ENCODE measurements around the gene TMEM164. TPM values are rescaled to one million over a fixed set of nuclear protein-coding genes. Genes with fewer than 3 reads are reported as not detected.

Gene TMEM164
- polyA plus RNA-seq, 1 experiment = 7.7 TPM

DNA sequence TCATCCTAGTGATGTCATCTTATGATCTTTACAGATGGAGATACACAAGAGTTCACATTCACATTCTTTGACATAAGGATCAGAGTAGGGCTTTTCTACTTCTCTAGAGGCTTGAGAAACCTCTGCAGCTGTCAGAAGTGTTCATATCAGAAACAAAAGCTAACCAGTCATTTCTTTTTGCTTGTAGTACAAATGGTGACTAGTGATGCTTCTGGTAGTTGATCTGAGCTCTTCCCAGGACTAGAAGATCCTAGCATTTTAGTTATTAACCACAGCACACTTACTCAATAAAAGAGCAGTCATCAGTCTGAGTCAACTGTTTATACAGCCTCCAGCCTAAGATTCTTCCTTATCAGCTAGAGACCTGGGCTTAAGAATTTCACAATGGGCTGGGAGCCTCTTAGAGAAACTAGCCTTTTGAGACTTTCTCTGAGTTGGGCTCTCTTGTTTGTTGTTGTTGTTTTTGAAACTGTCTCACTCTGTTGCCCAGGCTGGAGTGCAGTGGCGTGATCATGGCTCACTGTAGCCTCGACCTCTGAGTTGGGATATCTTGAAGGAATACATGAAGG, 84.1 kb downstream of the TMEM164 start:
- H3K36me3 ChIP-seq (ENCODE audit: control insufficient read depth, insufficient read depth, low read length) = no peaks in the 10 kb centered on the region
- ChIA-PET POLR2A (no interaction called here), CTCF (interaction anchor here (1.2 kb wide), 1 partner anchor 59 kb away, joined by 3 read pairs; no protein-coding TSS in a partner anchor)
- DNase-seq (ENCODE audit: low read depth) = peak; percentile 57
- TF ChIP-seq CTCF (IDR thresholded peaks at IDR 0.05; ENCODE audit: insufficient read depth, low read depth, low read length) = no peak
- H3K27me3 ChIP-seq (ENCODE audit: control insufficient read depth, insufficient read depth, low read length) = no peaks in the 10 kb centered on the region
- no peak overlapping the region for H3K4me3 ChIP-seq (ENCODE audit: low read depth, low read length)

GRCh38 chrX:110087485-110088356, 84.8 kb downstream of the TMEM164 start:
- POLR2A ChIA-PET = no interaction called here
- Histone ChIP-seq H3K4me3 (ENCODE audit: low read depth, low read length) (no peak overlapping the region), H3K27me3 (ENCODE audit: control insufficient read depth, insufficient read depth, low read length) (no peaks in the 10 kb centered on the region), H3K36me3 (ENCODE audit: control insufficient read depth, insufficient read depth, low read length) (no peaks in the 10 kb centered on the region)
- no peak for TF ChIP-seq CTCF (IDR thresholded peaks at IDR 0.05; ENCODE audit: insufficient read depth, low read depth, low read length)
- peak; percentile 31 for DNase-seq (ENCODE audit: low read depth)
- CTCF ChIA-PET = interaction anchor here (1.2 kb wide), 1 partner anchor 58 kb away, joined by 3 read pairs; no protein-coding TSS in a partner anchor

- Histone ChIP-seq H3K27me3 (ENCODE audit: control insufficient read depth, insufficient read depth, low read length) (no peaks in the 10 kb centered on the region), H3K4me3 (ENCODE audit: low read depth, low read length) (no peak overlapping the region), H3K36me3 (ENCODE audit: control insufficient read depth, insufficient read depth, low read length) (no peaks in the 10 kb centered on the region)
- POLR2A ChIA-PET = no interaction called here
- DNase-seq (ENCODE audit: low read depth) = no peak
- CTCF ChIA-PET = no interaction called here
- no peak for TF ChIP-seq CTCF (IDR thresholded peaks at IDR 0.05; ENCODE audit: insufficient read depth, low read depth, low read length)
These were observed 86.9 kb downstream of the TMEM164 start for GRCh38 chrX:110089656-110090403.

GRCh38 chrX:110097920-110098319, 95.0 kb downstream of the TMEM164 start:
- H3K4me3 ChIP-seq (ENCODE audit: low read depth, low read length) = no peak overlapping the region
- no peak for TF ChIP-seq CTCF (IDR thresholded peaks at IDR 0.05; ENCODE audit: insufficient read depth, low read depth, low read length)
- H3K27me3 ChIP-seq (ENCODE audit: control insufficient read depth, insufficient read depth, low read length) = no peaks in the 10 kb centered on the region
- POLR2A ChIA-PET = no interaction called here
- CTCF ChIA-PET = no interaction called here
- no peaks in the 10 kb centered on the region for H3K36me3 ChIP-seq (ENCODE audit: control insufficient read depth, insufficient read depth, low read length)
- no peak for DNase-seq (ENCODE audit: low read depth)

DNA sequence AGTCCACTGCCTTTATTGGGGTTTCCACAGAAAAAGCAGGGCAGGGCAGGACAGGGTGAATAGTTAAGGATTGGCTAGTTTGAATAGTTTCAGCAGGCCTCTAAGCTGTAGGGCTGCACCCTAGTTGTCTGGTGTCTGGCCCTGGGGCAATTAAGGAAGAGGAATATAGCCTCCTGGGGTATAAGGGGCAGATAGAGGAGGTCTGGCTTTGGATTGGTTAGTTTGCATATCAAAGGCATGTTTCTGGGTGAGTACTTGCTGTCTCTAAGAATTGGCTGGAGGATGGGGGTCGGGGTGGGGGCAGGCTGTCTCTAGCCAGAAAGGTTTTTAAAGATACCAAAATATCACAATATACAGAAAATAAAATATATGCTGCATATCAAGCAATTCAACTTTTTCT, 100.4 kb downstream of the TMEM164 start:
- ChIA-PET CTCF (no interaction called here), POLR2A (no interaction called here)
- Histone ChIP-seq H3K36me3 (ENCODE audit: control insufficient read depth, insufficient read depth, low read length) (no peaks in the 10 kb centered on the region), H3K27me3 (ENCODE audit: control insufficient read depth, insufficient read depth, low read length) (no peaks in the 10 kb centered on the region), H3K4me3 (ENCODE audit: low read depth, low read length) (no peak overlapping the region)
- DNase-seq (ENCODE audit: low read depth) = no peak
- no peak for TF ChIP-seq CTCF (IDR thresholded peaks at IDR 0.05; ENCODE audit: insufficient read depth, low read depth, low read length)
